Right lobe of liver (tissue), 6 donors: ENCODE measurements around the gene LRRC8E. TPM values are rescaled to one million over a fixed set of nuclear protein-coding genes. Genes with fewer than 3 reads are reported as not detected.

Source experiments
- ATAC-seq, 4 donors: fragments of 200-7000 bp; cut with Tn5 transposase; one replicate each; pipeline ENCODE4 v1.9.1; 2020; ENCODE audit warnings: mild to moderate bottlenecking in 4 of 4, moderate library complexity in 4 of 4
- DNase-seq, 3 donors: peaks; one replicate each; pipeline ENCODE4 v3.0.0-alpha.2; 2020
- H3K27ac ChIP-seq, 3 donors: fragments of 200-600 bp; one replicate each; pipeline ENCODE4 v1.8.0; 2022
- H3K27me3 ChIP-seq, 2 donors: fragments of 200-600 bp; one replicate each; pipeline ENCODE4 v1.8.0; 2022
- H3K36me3 ChIP-seq, 4 donors: fragments of 200-600 bp; sonication (generic) in 1 of 4; one replicate each; pipeline versions ENCODE4 v1.5.1 to v1.8.0; 2017 to 2022; ENCODE audit warnings: control low read depth in 1 of 4
- H3K4me1 ChIP-seq, 4 donors: fragments of 200-600 bp; sonication (generic) in 1 of 4; one replicate each; pipeline versions ENCODE4 v1.5.1 to v1.8.0; 2017 to 2022; ENCODE audit warnings: control low read depth in 1 of 4
- H3K4me3 ChIP-seq, 3 donors: fragments of 200-600 bp; one replicate each; pipeline ENCODE4 v1.8.0; 2022
- H3K9me3 ChIP-seq, 4 donors: fragments of 200-600 bp; sonication (generic) in 1 of 4; one replicate each; pipeline versions ENCODE4 v1.5.1 to v1.8.0; 2017 to 2022; ENCODE audit warnings: control low read depth in 1 of 4
- POLR2A ChIP-seq: fragments of 450-650 bp; IDR thresholded peaks from one replicate; pipeline ENCODE4 v1.6.1; 2017; ENCODE audit warnings: antibody characterized with exemption, mild to moderate bottlenecking
- WGBS: methylation state at CpG from one replicate; pipeline ENCODE4 v1.1.6; 2018; ENCODE audit warnings: low coverage, low lambda C conversion rate; ENCODE audit not compliant: insufficient coverage; ENCODE audit errors: missing lambda C conversion rate; 5-methylcytosine and 5-hydroxymethylcytosine counted together
- intact Hi-C, 2 donors: fragments of 100-400 bp; cut with DNase I; formaldehyde crosslinking; loops; one replicate each; pipeline versions ENCODE4 v1.11.2 to v1.14.1; 2022
- total RNA-seq, 6 experiments: library from RNA; depleted of rRNA in 2 of 6; stranded (reverse); fragments of >200 nt in 2 of 6; fragmentation: NEBNext Ultra II Directional in 3 of 6; extraction: Animal tissue kit (Norgen Biotek cat#: 25700) in 3 of 6; gene quantifications; one replicate each; pipeline versions ENCODE4 v1.1.0 to v1.2.4, GENCODE V29; 2016 to 2023
- TF ChIP-seq, protein P1 (sequence below), 4 donors: fragments of 200-600 bp in 3 of 4; fragments of 450-650 bp in 1 of 4; IDR thresholded peaks; one replicate each; pipeline versions ENCODE4 v1.5.1 to v1.8.0; 2016 to 2022; ENCODE audit warnings: antibody characterized with exemption in 4 of 4, mild to moderate bottlenecking in 2 of 4
- donor health status: DM: no; HTN: yes; CAD: no.
- donor health status: DM: no; HTN: no; CAD: no.
- donor health status: DM: no; HTN: no; CAD: no.
- donor health status: DM: no; HTN: yes; CAD: no.
- donor health status: DM: no; HTN: yes; CAD: no.

LRRC8E gene
- total RNA-seq, 6 experiments from 2014 or later = 1.5 to 9.6 (median 3.5) TPM

DNA sequence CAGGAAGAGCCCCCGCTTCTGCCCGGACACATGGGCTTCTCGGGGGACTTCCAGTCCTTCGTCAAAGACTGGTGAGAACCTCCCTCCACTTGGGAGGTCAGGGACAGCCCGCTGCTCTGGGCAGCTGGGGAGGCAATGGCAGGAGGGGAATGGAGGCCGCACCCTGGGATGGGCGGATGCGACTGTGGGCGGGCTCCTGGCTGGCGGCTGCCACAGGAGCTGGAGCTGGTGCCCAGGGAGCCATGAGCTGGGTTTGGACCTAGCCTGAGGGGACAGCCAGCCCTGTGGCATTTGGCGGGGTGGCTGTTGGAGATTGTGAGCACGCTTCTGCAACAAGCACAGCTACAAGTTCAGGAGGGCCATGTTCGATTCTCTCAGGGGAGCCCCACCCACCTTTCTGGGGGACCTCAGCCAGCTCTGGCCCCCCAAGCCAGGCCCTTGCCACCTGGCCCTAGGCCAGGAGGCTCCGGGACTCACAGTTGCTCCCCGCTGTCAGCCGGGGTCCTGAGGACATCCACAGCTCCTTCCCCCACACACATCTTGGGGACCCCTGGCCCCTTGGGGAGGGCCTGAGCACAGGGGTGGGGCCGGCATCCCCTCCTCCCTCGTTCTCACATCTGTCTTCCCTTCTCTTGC, 23.3 kb downstream of the LRRC8E start:
- 80% methylated on average over 2 of the region's 18 CpGs for WGBS
- Histone ChIP-seq H3K4me3 (no peak overlapping the region), H3K36me3 (peaks cover 0 to 24% (median 8%) of the 10 kb centered on the region in 4 donors), H3K4me1 (peaks cover 0 to 9% (median 0%) of the 10 kb centered on the region in 4 donors), H3K27ac (no peak overlapping the region), H3K9me3 (no peaks in the 10 kb centered on the region), H3K27me3 (no peaks in the 10 kb centered on the region)
- DNase-seq (peak in 2 of 3 donors; percentile 46 to 56), ATAC-seq (no peak)
- TF ChIP-seq POLR2A = no peak
- TF ChIP-seq, protein P1, sequence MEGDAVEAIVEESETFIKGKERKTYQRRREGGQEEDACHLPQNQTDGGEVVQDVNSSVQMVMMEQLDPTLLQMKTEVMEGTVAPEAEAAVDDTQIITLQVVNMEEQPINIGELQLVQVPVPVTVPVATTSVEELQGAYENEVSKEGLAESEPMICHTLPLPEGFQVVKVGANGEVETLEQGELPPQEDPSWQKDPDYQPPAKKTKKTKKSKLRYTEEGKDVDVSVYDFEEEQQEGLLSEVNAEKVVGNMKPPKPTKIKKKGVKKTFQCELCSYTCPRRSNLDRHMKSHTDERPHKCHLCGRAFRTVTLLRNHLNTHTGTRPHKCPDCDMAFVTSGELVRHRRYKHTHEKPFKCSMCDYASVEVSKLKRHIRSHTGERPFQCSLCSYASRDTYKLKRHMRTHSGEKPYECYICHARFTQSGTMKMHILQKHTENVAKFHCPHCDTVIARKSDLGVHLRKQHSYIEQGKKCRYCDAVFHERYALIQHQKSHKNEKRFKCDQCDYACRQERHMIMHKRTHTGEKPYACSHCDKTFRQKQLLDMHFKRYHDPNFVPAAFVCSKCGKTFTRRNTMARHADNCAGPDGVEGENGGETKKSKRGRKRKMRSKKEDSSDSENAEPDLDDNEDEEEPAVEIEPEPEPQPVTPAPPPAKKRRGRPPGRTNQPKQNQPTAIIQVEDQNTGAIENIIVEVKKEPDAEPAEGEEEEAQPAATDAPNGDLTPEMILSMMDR (IDR thresholded peaks at IDR 0.05) = no peak
- intact Hi-C loops = no loop called here

DNA sequence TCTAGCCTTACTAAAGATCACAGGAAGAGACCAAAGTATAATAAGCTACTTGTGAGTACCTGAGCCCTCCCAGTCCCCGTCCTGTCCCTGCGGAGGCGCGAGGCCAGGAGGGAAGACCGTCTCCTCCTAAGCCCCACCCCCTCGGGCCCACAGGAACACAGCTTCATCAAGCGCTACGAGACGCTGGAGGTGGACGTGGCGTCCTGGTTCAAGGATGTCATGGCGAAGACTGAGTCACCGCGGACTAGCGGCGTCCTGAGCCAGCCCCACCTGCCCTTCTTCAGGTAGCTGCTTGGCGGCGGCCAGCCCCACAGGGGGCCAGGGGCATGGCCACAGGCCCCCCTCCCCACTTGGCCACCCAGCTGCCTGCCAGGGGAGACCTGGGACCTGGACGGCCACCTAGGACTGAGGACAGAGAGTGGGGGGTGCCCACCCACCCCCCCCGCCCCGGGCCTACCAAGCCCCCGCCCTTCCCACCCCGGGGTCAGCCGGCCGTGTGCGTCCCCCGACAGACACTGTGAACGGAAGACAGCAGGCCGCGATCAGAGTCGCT, 23.9 kb downstream of the LRRC8E start:
- ATAC-seq (no peak), DNase-seq (peak in 2 of 3 donors; percentile 51 to 52)
- WGBS = 100% methylated on average over 2 of the region's 31 CpGs
- H3K9me3 ChIP-seq = no peaks in the 10 kb centered on the region
- peaks cover 0 to 24% (median 8%) of the 10 kb centered on the region in 4 donors for H3K36me3 ChIP-seq
- H3K4me3 ChIP-seq = no peak overlapping the region
- H3K27me3 ChIP-seq = no peaks in the 10 kb centered on the region
- intact Hi-C loops = no loop called here
- TF ChIP-seq, protein P1 (IDR thresholded peaks at IDR 0.05) = no peak
- no peak for TF ChIP-seq POLR2A
- H3K27ac ChIP-seq = no peak overlapping the region
- H3K4me1 ChIP-seq = peaks cover 0 to 15% (median under 1%) of the 10 kb centered on the region in 4 donors

DNA sequence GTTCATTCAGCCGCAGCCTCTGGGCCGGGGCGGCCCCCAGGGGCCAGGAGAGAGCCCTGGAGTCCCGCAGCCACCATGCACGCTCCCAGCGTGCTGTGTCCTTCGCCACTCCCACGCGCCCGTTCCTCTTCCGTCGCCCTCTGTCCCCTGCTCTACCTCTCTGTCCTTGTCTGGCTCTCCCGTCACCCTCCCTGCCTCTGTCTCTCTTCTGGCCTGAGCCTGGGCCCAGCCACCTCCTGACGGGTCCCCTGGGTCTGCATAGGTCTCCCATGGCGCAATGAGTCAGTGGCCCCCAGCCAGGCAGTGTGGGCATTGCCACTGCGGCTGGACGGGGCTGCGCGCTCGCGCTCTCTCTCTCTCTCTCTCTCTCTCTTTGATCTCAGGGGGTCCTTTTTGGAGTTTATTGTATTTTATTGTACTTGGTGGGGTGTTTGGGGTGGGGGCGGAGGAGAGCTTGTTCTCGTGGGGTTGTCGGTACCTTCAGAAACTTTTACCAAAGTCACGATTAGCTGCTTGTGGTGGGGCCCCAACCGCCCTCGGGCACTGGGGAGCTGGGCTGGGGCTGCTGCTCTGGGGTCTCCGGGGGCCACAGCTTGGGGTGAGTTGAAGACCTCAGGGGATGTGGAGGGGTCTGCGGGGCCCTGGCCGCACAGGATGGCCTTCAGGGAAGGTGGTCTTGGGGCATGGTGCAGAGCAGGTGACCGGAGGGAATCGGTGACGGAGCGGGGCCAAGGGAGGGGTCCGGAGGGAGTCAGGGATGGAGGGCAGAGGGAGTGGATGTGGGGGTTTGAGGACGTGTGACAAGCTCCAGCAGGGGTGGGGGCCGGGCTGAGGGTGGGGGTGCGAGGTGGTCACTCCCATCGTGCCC, 24.6 kb downstream of the LRRC8E start:
- Histone ChIP-seq H3K4me3 (no peak overlapping the region), H3K27me3 (no peaks in the 10 kb centered on the region), H3K4me1 (peaks cover 0 to 22% (median 4%) of the 10 kb centered on the region in 4 donors), H3K9me3 (no peaks in the 10 kb centered on the region), H3K27ac (no peak overlapping the region), H3K36me3 (peaks cover 0 to 24% (median 8%) of the 10 kb centered on the region in 4 donors)
- ATAC-seq (peak in 1 of 4 donors; percentile 0), DNase-seq (peak in 2 of 3 donors; percentile 52 to 54)
- WGBS = 77% methylated on average over 25 of the region's 39 CpGs
- TF ChIP-seq, protein P1 (IDR thresholded peaks at IDR 0.05) = no peak
- no peak for TF ChIP-seq POLR2A
- intact Hi-C loops = no loop called here

DNA sequence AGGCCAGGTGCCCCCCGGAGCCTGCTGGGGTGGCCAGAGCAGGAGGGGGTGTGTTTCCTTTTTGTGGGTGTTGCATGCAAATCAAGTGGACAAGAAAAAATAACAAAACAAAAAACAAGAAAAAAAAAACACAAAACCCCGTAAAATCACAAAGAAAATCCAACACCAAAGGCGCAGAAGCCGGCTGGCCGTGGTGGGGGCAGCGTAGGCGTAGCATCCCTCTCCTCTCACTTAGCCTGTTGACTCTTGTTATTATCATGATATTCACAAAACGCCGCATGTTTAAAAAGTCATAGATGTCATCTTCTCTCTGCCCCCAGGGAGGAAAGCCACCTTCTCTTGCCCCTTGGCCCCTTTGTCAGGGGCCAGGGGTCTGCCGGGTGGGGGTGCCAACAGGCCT, 25.3 kb downstream of the LRRC8E start:
- DNase-seq (no peak), ATAC-seq (no peak)
- no peak for TF ChIP-seq POLR2A
- TF ChIP-seq, protein P1 (IDR thresholded peaks at IDR 0.05) = no peak
- H3K27me3 ChIP-seq = no peaks in the 10 kb centered on the region
- H3K4me3 ChIP-seq = no peak overlapping the region
- no peak overlapping the region for H3K27ac ChIP-seq
- intact Hi-C loops = no loop called here
- peaks cover 0 to 29% (median 7%) of the 10 kb centered on the region in 4 donors for H3K4me1 ChIP-seq
- WGBS = 63% methylated on average over 8 of the region's 10 CpGs
- H3K9me3 ChIP-seq = no peaks in the 10 kb centered on the region
- H3K36me3 ChIP-seq = peaks cover 0 to 24% (median 8%) of the 10 kb centered on the region in 4 donors
